Adrenal gland (tissue), 12 donors: ENCODE results near the gene TMEM117. TPM values are rescaled to one million over a fixed set of nuclear protein-coding genes. Genes with fewer than 3 reads are reported as not detected.

Source experiments
- DNase-seq, 7 donors: peaks; one replicate each; pipeline ENCODE4 v3.0.0-alpha.2; 2019 to 2020
- H3K27ac ChIP-seq, 5 donors: fragments of 200-600 bp; sonication (generic) in 4 of 5; 1 replicate in 3 of 5; 2 replicates in 2 of 5; pipeline versions ENCODE4 v1.5.1 to v1.8.0; 2016 to 2020; ENCODE audit warnings: mild to moderate bottlenecking in 1 of 5
- H3K27me3 ChIP-seq: fragments of 200-600 bp; 2 replicates; pipeline ENCODE4 v1.8.0; 2021
- H3K36me3 ChIP-seq, 2 donors: fragments of 200-600 bp; replicated peaks in 1 of 2; 1 replicate in 1 of 2; 2 replicates in 1 of 2; pipeline versions ENCODE4 v1.5.1 to v1.8.0; 2018 to 2022
- H3K4me1 ChIP-seq, 2 donors: fragments of 200-600 bp; replicated peaks in 1 of 2; 1 replicate in 1 of 2; 2 replicates in 1 of 2; pipeline versions ENCODE4 v1.5.1 to v1.8.0; 2018 to 2021
- H3K4me3 ChIP-seq, 4 donors: fragments of 200-600 bp; sonication (generic) in 3 of 4; one replicate each; pipeline ENCODE4 v1.5.1; 2016 to 2018
- H3K9me3 ChIP-seq, 3 donors: fragments of 200-600 bp; sonication (generic) in 1 of 3; replicated peaks in 1 of 3; 1 replicate in 2 of 3; 2 replicates in 1 of 3; pipeline versions ENCODE4 v1.5.1 to v1.8.0; 2016 to 2021
- POLR2A ChIP-seq, 2 donors: fragments of 450-650 bp; IDR thresholded peaks; one replicate each; pipeline ENCODE4 v1.6.1; 2017; ENCODE audit warnings: antibody characterized with exemption in 2 of 2, mild to moderate bottlenecking in 2 of 2, moderate library complexity in 1 of 2
- WGBS, 4 donors: extraction: QIAGEN DNeasy Blood & Tissue Kit in 2 of 4; methylation state at CpG; one replicate each; pipeline versions ENCODE4 v1.1.5 to v1.1.7; 2013 to 2017; 5-methylcytosine and 5-hydroxymethylcytosine counted together
- intact Hi-C, 2 donors: fragments of 100-400 bp; cut with DNase I; formaldehyde crosslinking; loops; one replicate each; pipeline versions ENCODE4 v1.14.1 to v1.15.0; 2022 to 2023
- polyA plus RNA-seq, 3 donors: library from polyadenylated mRNA; stranded (reverse); fragments of 200-250 nt in 2 of 3; fragments of 350-450 nt in 1 of 3; fragmentation: Illumina TruSeq in 1 of 3; extraction: RNeasy Lipid Tissue Mini Kit (QIAGEN cat#74804) in 1 of 3; gene quantifications; one replicate each; pipeline ENCODE4 v1.2.3, GENCODE V29; 2013 to 2014
- total RNA-seq, 9 donors: library from RNA; depleted of rRNA in 4 of 9; stranded (reverse); fragments of >200 nt in 4 of 9; fragments of 120-200 nt in 1 of 9; fragmentation: NEBNext Ultra II Directional in 1 of 9; extraction: Animal tissue kit (Norgen Biotek cat#: 25700) in 1 of 9; gene quantifications; one replicate each; pipeline versions ENCODE4 v1.1.0 to v1.2.4, GENCODE V29; 2013 to 2023
- TF ChIP-seq, protein P1 (sequence below), 6 experiments: fragments of 450-650 bp in 4 of 6; fragments of 200-600 bp in 2 of 6; sonication (generic) in 1 of 6; IDR thresholded peaks; 1 replicate in 5 of 6; 2 replicates in 1 of 6; pipeline versions ENCODE4 v1.5.1 to v1.8.0; 2016 to 2021; ENCODE audit warnings: antibody characterized with exemption in 6 of 6, mild to moderate bottlenecking in 2 of 6, moderate library complexity in 1 of 6
- donor health status: healthy with polysubstance abuse.
- donor health status: Bipolar disorder and iron deficiency.
- donor health status: DM: yes; HTN: yes; CAD: no.
- donor health status: DM: no; HTN: no; CAD: no.
- donor health status: DM: no; HTN: no; CAD: no.
- donor health status: DM: yes; HTN: yes; CAD: no.

Gene TMEM117
- total and polyA plus RNA-seq, 12 donors = 1.9 to 38.5 (median 6.7) TPM

GRCh38 chr12:43973385-43973784, 137.5 kb downstream of the TMEM117 start:
- H3K4me1 ChIP-seq = no peaks in the 10 kb centered on the region
- TF ChIP-seq, protein P1, sequence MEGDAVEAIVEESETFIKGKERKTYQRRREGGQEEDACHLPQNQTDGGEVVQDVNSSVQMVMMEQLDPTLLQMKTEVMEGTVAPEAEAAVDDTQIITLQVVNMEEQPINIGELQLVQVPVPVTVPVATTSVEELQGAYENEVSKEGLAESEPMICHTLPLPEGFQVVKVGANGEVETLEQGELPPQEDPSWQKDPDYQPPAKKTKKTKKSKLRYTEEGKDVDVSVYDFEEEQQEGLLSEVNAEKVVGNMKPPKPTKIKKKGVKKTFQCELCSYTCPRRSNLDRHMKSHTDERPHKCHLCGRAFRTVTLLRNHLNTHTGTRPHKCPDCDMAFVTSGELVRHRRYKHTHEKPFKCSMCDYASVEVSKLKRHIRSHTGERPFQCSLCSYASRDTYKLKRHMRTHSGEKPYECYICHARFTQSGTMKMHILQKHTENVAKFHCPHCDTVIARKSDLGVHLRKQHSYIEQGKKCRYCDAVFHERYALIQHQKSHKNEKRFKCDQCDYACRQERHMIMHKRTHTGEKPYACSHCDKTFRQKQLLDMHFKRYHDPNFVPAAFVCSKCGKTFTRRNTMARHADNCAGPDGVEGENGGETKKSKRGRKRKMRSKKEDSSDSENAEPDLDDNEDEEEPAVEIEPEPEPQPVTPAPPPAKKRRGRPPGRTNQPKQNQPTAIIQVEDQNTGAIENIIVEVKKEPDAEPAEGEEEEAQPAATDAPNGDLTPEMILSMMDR (IDR thresholded peaks at IDR 0.05) = no peak
- TF ChIP-seq POLR2A (IDR thresholded peaks at IDR 0.05) = no peak
- no peak overlapping the region for H3K27ac ChIP-seq
- intact Hi-C loops = no loop called here
- H3K9me3 ChIP-seq = no peaks in the 10 kb centered on the region
- no peak overlapping the region for H3K4me3 ChIP-seq
- H3K27me3 ChIP-seq = no peaks in the 10 kb centered on the region
- H3K36me3 ChIP-seq = no peaks in the 10 kb centered on the region
- WGBS, 4 donors = 86 to 89% (median 86%) methylated on average over 2 of the region's 2 CpGs
- no peak for DNase-seq

GRCh38 chr12:43973993-43974392, 138.1 kb downstream of the TMEM117 start:
- H3K27ac ChIP-seq = no peak overlapping the region
- TF ChIP-seq, protein P1 (IDR thresholded peaks at IDR 0.05) = no peak
- TF ChIP-seq POLR2A (IDR thresholded peaks at IDR 0.05) = no peak
- 14 to 49% (median 45%) methylated on average over 1 of the region's 1 CpG for WGBS, 4 donors
- no peaks in the 10 kb centered on the region for H3K27me3 ChIP-seq
- H3K9me3 ChIP-seq = no peaks in the 10 kb centered on the region
- no peak overlapping the region for H3K4me3 ChIP-seq
- no peak for DNase-seq
- intact Hi-C loops = no loop called here
- no peaks in the 10 kb centered on the region for H3K36me3 ChIP-seq
- H3K4me1 ChIP-seq = no peaks in the 10 kb centered on the region

- no peak for TF ChIP-seq POLR2A (IDR thresholded peaks at IDR 0.05)
- TF ChIP-seq, protein P1 (IDR thresholded peaks at IDR 0.05) = no peak
- H3K9me3 ChIP-seq = no peaks in the 10 kb centered on the region
- no peaks in the 10 kb centered on the region for H3K27me3 ChIP-seq
- H3K27ac ChIP-seq = no peak overlapping the region
- H3K36me3 ChIP-seq = no peaks in the 10 kb centered on the region
- no peaks in the 10 kb centered on the region for H3K4me1 ChIP-seq
- WGBS, 4 donors = 87 to 94% (median 93%) methylated on average over 3 of the region's 3 CpGs
- intact Hi-C loops = no loop called here
- no peak for DNase-seq
- no peak overlapping the region for H3K4me3 ChIP-seq
Observed at GRCh38 chr12:43976027-43976426, 140.1 kb downstream of the TMEM117 start.

GRCh38 chr12:43978556-43978955, 142.7 kb downstream of the TMEM117 start:
- Histone ChIP-seq H3K36me3 (no peaks in the 10 kb centered on the region), H3K27ac (no peak overlapping the region), H3K4me1 (no peaks in the 10 kb centered on the region), H3K4me3 (no peak overlapping the region), H3K27me3 (no peaks in the 10 kb centered on the region), H3K9me3 (no peaks in the 10 kb centered on the region)
- 85 to 94% (median 90%) methylated on average over 2 of the region's 2 CpGs for WGBS, 4 donors
- no peak for DNase-seq
- no peak for TF ChIP-seq POLR2A (IDR thresholded peaks at IDR 0.05)
- TF ChIP-seq, protein P1 (IDR thresholded peaks at IDR 0.05) = no peak
- intact Hi-C loops = no loop called here
